HG03575 (cell line): ENCODE measurements around the gene GLRX.
A peak's percentile ranks its signal among the peaks of the same experiment; 100 is the strongest.
"Not testable (repeated sequence)": the region's sequence is repeated elsewhere in the genome, so short reads cannot be mapped to it uniquely, and the experiment has no call there.

Experiments used
- ATAC-seq: cut with Tn5 transposase; IDR thresholded peaks from one replicate; pipeline ENCODE4 v1.9.1; 2021; ENCODE audit not compliant: unreplicated experiment, insufficient number of reproducible peaks, low FRiP score; ENCODE audit errors: extremely low read depth

The GLRX gene

GRCh38 chr5:95856501-95856981 lies 34.0 kb upstream of the GLRX start:
- ATAC-seq, result no peak

GRCh38 chr5:95853490-95853889 lies 31.0 kb upstream of the GLRX start:
- no peak for ATAC-seq

- no peak for ATAC-seq
These were observed 30.0 kb upstream of the GLRX start for GRCh38 chr5:95852567-95852966.

- not testable (repeated sequence) for ATAC-seq
These were observed 28.6 kb upstream of the GLRX start for GRCh38 chr5:95851141-95851540.

GRCh38 chr5:95850391-95850894 lies 27.9 kb upstream of the GLRX start:
- no peak for ATAC-seq

GRCh38 chr5:95848701-95849100 lies 26.2 kb upstream of the GLRX start:
- ATAC-seq, result no peak

- ATAC-seq, result no peak
These were observed 24.7 kb upstream of the GLRX start for GRCh38 chr5:95847261-95847592.

GRCh38 chr5:95846554-95847260 lies 24.2 kb upstream of the GLRX start:
- no peak for ATAC-seq

- no peak for ATAC-seq
These were observed 22.9 kb upstream of the GLRX start for GRCh38 chr5:95845391-95845790.

- no peak for ATAC-seq
These were observed 21.3 kb upstream of the GLRX start for GRCh38 chr5:95843733-95844223.

GRCh38 chr5:95842854-95843544 lies 20.5 kb upstream of the GLRX start:
- peak; percentile 78 for ATAC-seq

- no peak for ATAC-seq
These were observed 19.6 kb upstream of the GLRX start for GRCh38 chr5:95841914-95842812.

- no peak for ATAC-seq
These were observed 18.6 kb upstream of the GLRX start for GRCh38 chr5:95840956-95841705.

GRCh38 chr5:95839658-95840057 lies 17.1 kb upstream of the GLRX start:
- no peak for ATAC-seq

- ATAC-seq, result no peak
These were observed 16.0 kb upstream of the GLRX start for GRCh38 chr5:95838556-95838955.

- no peak for ATAC-seq
These were observed 15.5 kb upstream of the GLRX start for GRCh38 chr5:95838001-95838520.

- ATAC-seq, result no peak
These were observed 15.0 kb upstream of the GLRX start for GRCh38 chr5:95837492-95837891.

GRCh38 chr5:95836971-95837370 lies 14.4 kb upstream of the GLRX start:
- ATAC-seq, result not testable (repeated sequence)
